Neuron (in vitro differentiated cells): Measurements from ENCODE around the gene ERMARD.

Source experiments
- H2AFZ ChIP-seq: one replicate; pipeline ENCODE4 v1.6.1; 2013; ENCODE audit warnings: low read depth, mild to moderate bottlenecking, inconsistent platforms, low read length, moderate library complexity
- H3K27me3 ChIP-seq: one replicate; pipeline ENCODE4 v1.6.1; 2013; ENCODE audit warnings: low read length; ENCODE audit not compliant: insufficient read depth
- H3K36me3 ChIP-seq: one replicate; pipeline ENCODE4 v1.6.1; 2013; ENCODE audit warnings: low read length; ENCODE audit not compliant: insufficient read depth
- H3K4me1 ChIP-seq: one replicate; pipeline ENCODE4 v1.6.1; 2013; ENCODE audit warnings: low read length; ENCODE audit not compliant: insufficient read depth
- H3K4me3 ChIP-seq: 2 replicates; pipeline ENCODE4 v1.5.1; 2013; ENCODE audit warnings: mild to moderate bottlenecking, low read length, moderate library complexity
- H3K9me3 ChIP-seq: one replicate; pipeline ENCODE4 v1.6.1; 2013; ENCODE audit warnings: low read length

Gene ERMARD

GRCh38 chr6:169723200-169723909, 28.1 kb upstream of the ERMARD start:
- peak overlapping the region; percentile 90 for H3K4me3 ChIP-seq
- H2AFZ ChIP-seq = no peak overlapping the region
- no peaks in the 10 kb centered on the region for H3K27me3 ChIP-seq
- H3K4me1 ChIP-seq = peaks cover 38% of the 10 kb centered on the region
- no peaks in the 10 kb centered on the region for H3K9me3 ChIP-seq
- H3K36me3 ChIP-seq = peaks cover 13% of the 10 kb centered on the region

- Histone ChIP-seq H3K4me3 (peak overlapping the region; percentile 55), H3K9me3 (no peaks in the 10 kb centered on the region), H3K4me1 (peaks cover 38% of the 10 kb centered on the region), H3K27me3 (no peaks in the 10 kb centered on the region), H2AFZ (no peak overlapping the region), H3K36me3 (peaks cover 11% of the 10 kb centered on the region)
Observed at GRCh38 chr6:169723991-169724493, 27.4 kb upstream of the ERMARD start.

GRCh38 chr6:169724494-169725124, 26.8 kb upstream of the ERMARD start, which contains the start of gene PHF10:
TSS of gene PHF10 (minus strand) at chr6:169724500. CDS start at chr6:169723931, 569 bp downstream.
- H3K4me1 ChIP-seq = peaks cover 38% of the 10 kb centered on the region
- peak within 1 kb of the TSS; percentile 90 for H3K4me3 ChIP-seq
- H3K27me3 ChIP-seq = no peaks in the 10 kb centered on the region
- H2AFZ ChIP-seq = peak within 1 kb of the TSS; percentile 37
- peaks cover 7% of the 10 kb centered on the region for H3K36me3 ChIP-seq
- no peaks in the 10 kb centered on the region for H3K9me3 ChIP-seq

- H3K9me3 ChIP-seq = no peaks in the 10 kb centered on the region
- H3K36me3 ChIP-seq = peaks cover 2% of the 10 kb centered on the region
- peak overlapping the region; percentile 81 for H3K4me3 ChIP-seq
- peaks cover 36% of the 10 kb centered on the region for H3K4me1 ChIP-seq
- peak overlapping the region; percentile 37 for H2AFZ ChIP-seq
- H3K27me3 ChIP-seq = no peaks in the 10 kb centered on the region
Observed at GRCh38 chr6:169725125-169726048, 26.0 kb upstream of the ERMARD start.

- no peaks in the 10 kb centered on the region for H3K9me3 ChIP-seq
- peak overlapping the region; percentile 81 for H3K4me3 ChIP-seq
- no peaks in the 10 kb centered on the region for H3K27me3 ChIP-seq
- peaks cover 33% of the 10 kb centered on the region for H3K4me1 ChIP-seq
- H2AFZ ChIP-seq = no peak overlapping the region
- no peaks in the 10 kb centered on the region for H3K36me3 ChIP-seq
Observed at GRCh38 chr6:169726049-169726400, 25.4 kb upstream of the ERMARD start.

- Histone ChIP-seq H3K9me3 (no peaks in the 10 kb centered on the region), H2AFZ (no peak overlapping the region), H3K4me1 (peaks cover 23% of the 10 kb centered on the region), H3K4me3 (no peak overlapping the region), H3K27me3 (no peaks in the 10 kb centered on the region), H3K36me3 (no peaks in the 10 kb centered on the region)
Observed at GRCh38 chr6:169726963-169727362, 24.5 kb upstream of the ERMARD start.

GRCh38 chr6:169729961-169730360, 21.5 kb upstream of the ERMARD start:
- no peaks in the 10 kb centered on the region for H3K36me3 ChIP-seq
- H3K27me3 ChIP-seq = no peaks in the 10 kb centered on the region
- no peak overlapping the region for H2AFZ ChIP-seq
- H3K4me1 ChIP-seq = peaks cover 14% of the 10 kb centered on the region
- no peaks in the 10 kb centered on the region for H3K9me3 ChIP-seq
- H3K4me3 ChIP-seq = no peak overlapping the region

- Histone ChIP-seq H3K9me3 (no peaks in the 10 kb centered on the region), H3K27me3 (no peaks in the 10 kb centered on the region), H2AFZ (no peak overlapping the region), H3K36me3 (no peaks in the 10 kb centered on the region), H3K4me3 (no peak overlapping the region), H3K4me1 (no peaks in the 10 kb centered on the region)
Observed at GRCh38 chr6:169738204-169738975, 13.0 kb upstream of the ERMARD start.

- no peaks in the 10 kb centered on the region for H3K36me3 ChIP-seq
- no peaks in the 10 kb centered on the region for H3K4me1 ChIP-seq
- H2AFZ ChIP-seq = no peak overlapping the region
- no peaks in the 10 kb centered on the region for H3K27me3 ChIP-seq
- no peak overlapping the region for H3K4me3 ChIP-seq
- H3K9me3 ChIP-seq = no peaks in the 10 kb centered on the region
Observed at GRCh38 chr6:169738976-169739529, 12.4 kb upstream of the ERMARD start.

GRCh38 chr6:169741344-169741743, 10.1 kb upstream of the ERMARD start:
- H3K36me3 ChIP-seq = no peaks in the 10 kb centered on the region
- no peaks in the 10 kb centered on the region for H3K27me3 ChIP-seq
- H3K4me3 ChIP-seq = no peak overlapping the region
- no peak overlapping the region for H2AFZ ChIP-seq
- no peaks in the 10 kb centered on the region for H3K4me1 ChIP-seq
- no peaks in the 10 kb centered on the region for H3K9me3 ChIP-seq

- H3K9me3 ChIP-seq = peaks cover 4% of the 10 kb centered on the region
- no peaks in the 10 kb centered on the region for H3K36me3 ChIP-seq
- H3K4me3 ChIP-seq = no peak overlapping the region
- peaks cover 4% of the 10 kb centered on the region for H3K4me1 ChIP-seq
- no peaks in the 10 kb centered on the region for H3K27me3 ChIP-seq
- H2AFZ ChIP-seq = no peak overlapping the region
Observed at GRCh38 chr6:169745405-169745804, 6.0 kb upstream of the ERMARD start.

GRCh38 chr6:169746556-169746955, 4.9 kb upstream of the ERMARD start:
- Histone ChIP-seq H2AFZ (no peak overlapping the region), H3K4me1 (peaks cover 4% of the 10 kb centered on the region), H3K36me3 (no peaks in the 10 kb centered on the region), H3K9me3 (peaks cover 4% of the 10 kb centered on the region), H3K4me3 (no peak overlapping the region), H3K27me3 (no peaks in the 10 kb centered on the region)
